Measurements from ENCODE around the gene BCL11A. TPM values are rescaled to one million over a fixed set of nuclear protein-coding genes. Genes with fewer than 3 reads are reported as not detected.

The BCL11A gene
- total RNA-seq, 1 experiment from 2014 or later = 0.33 TPM

- in situ Hi-C loops (cut with HindIII; ENCODE audit: low pct_unique_long_range_greater_than_20kb, low sequenced_read_pairs) = no loop called here
These were observed 48.9 kb upstream of the BCL11A start for GRCh38 chr2:60602388-60602787.

GRCh38 chr2:60598271-60598670, 44.8 kb upstream of the BCL11A start:
- Histone ChIP-seq H3K27ac (ENCODE audit: low read length) (no peak overlapping the region), H3K9me3 (ENCODE audit: control insufficient read depth, insufficient read depth, low read depth, low read length) (no peaks in the 10 kb centered on the region), H3K27me3 (ENCODE audit: control insufficient read depth, insufficient read depth, low read length) (0 out of 2 replicates have a peak, but pooled peaks cover 3% of the 10 kb centered on the region), H3K36me3 (ENCODE audit: control insufficient read depth, insufficient read depth, low read length) (no peaks in the 10 kb centered on the region), H3K4me1 (ENCODE audit: control insufficient read depth, insufficient read depth, low read length) (no peaks in the 10 kb centered on the region), H3K4me3 (ENCODE audit: low read depth in 2 of 2, low read length in 2 of 2) (no peak overlapping the region)
- TF ChIP-seq CTCF (IDR thresholded peaks at IDR 0.05) (no peak), TCF7L2 (IDR thresholded peaks at IDR 0.05; ENCODE audit: low read depth, low read length) (no peak), SIN3A (IDR thresholded peaks at IDR 0.05; ENCODE audit: borderline replicate concordance, insufficient read depth, low read depth, low read length) (no peak), POLR2AphosphoS5 (IDR thresholded peaks at IDR 0.05; ENCODE audit: low read depth, low read length) (no peak)
- TF ChIP-seq, protein P1, sequence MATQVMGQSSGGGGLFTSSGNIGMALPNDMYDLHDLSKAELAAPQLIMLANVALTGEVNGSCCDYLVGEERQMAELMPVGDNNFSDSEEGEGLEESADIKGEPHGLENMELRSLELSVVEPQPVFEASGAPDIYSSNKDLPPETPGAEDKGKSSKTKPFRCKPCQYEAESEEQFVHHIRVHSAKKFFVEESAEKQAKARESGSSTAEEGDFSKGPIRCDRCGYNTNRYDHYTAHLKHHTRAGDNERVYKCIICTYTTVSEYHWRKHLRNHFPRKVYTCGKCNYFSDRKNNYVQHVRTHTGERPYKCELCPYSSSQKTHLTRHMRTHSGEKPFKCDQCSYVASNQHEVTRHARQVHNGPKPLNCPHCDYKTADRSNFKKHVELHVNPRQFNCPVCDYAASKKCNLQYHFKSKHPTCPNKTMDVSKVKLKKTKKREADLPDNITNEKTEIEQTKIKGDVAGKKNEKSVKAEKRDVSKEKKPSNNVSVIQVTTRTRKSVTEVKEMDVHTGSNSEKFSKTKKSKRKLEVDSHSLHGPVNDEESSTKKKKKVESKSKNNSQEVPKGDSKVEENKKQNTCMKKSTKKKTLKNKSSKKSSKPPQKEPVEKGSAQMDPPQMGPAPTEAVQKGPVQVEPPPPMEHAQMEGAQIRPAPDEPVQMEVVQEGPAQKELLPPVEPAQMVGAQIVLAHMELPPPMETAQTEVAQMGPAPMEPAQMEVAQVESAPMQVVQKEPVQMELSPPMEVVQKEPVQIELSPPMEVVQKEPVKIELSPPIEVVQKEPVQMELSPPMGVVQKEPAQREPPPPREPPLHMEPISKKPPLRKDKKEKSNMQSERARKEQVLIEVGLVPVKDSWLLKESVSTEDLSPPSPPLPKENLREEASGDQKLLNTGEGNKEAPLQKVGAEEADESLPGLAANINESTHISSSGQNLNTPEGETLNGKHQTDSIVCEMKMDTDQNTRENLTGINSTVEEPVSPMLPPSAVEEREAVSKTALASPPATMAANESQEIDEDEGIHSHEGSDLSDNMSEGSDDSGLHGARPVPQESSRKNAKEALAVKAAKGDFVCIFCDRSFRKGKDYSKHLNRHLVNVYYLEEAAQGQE (IDR thresholded peaks at IDR 0.05; ENCODE audit: insufficient read depth in 1 of 2, low read depth in 2 of 2, low read length in 1 of 2) = no peak
- in situ Hi-C loops (cut with HindIII; ENCODE audit: low pct_unique_long_range_greater_than_20kb, low sequenced_read_pairs) (no loop called here), intact Hi-C loops (cut with micrococcal nuclease; ENCODE audit: unreplicated experiment) (no loop called here)
- no peak for DNase-seq (ENCODE audit: low read depth, low spot score)
- no peak for ATAC-seq
- CTCF ChIA-PET = no interaction called here
- POLR2A ChIA-PET = no interaction called here
- no TSS peak for BruUV-seq (replicated peaks)

More at GRCh38 chr2:60602388-60602787, 48.9 kb upstream of the BCL11A start:
- CTCF ChIA-PET = interaction anchor here (1.0 kb wide), 1 partner anchor 56 kb away, joined by 3 read pairs; no protein-coding TSS in a partner anchor
- no peak for DNase-seq (ENCODE audit: low read depth, low spot score)
- intact Hi-C loops (cut with micrococcal nuclease; ENCODE audit: unreplicated experiment) = no loop called here
- no TSS peak for BruUV-seq (replicated peaks)
- POLR2A ChIA-PET = no interaction called here
- Histone ChIP-seq H3K9me3 (ENCODE audit: control insufficient read depth, insufficient read depth, low read depth, low read length) (no peaks in the 10 kb centered on the region), H3K27ac (ENCODE audit: low read length) (no peak overlapping the region), H3K4me1 (ENCODE audit: control insufficient read depth, insufficient read depth, low read length) (no peaks in the 10 kb centered on the region), H3K36me3 (ENCODE audit: control insufficient read depth, insufficient read depth, low read length) (no peaks in the 10 kb centered on the region), H3K4me3 (ENCODE audit: low read depth in 2 of 2, low read length in 2 of 2) (no peak overlapping the region), H3K27me3 (ENCODE audit: control insufficient read depth, insufficient read depth, low read length) (peaks cover under 1% of the 10 kb centered on the region; the same call in 1 of the 2 replicates)
- TF ChIP-seq SIN3A (IDR thresholded peaks at IDR 0.05; ENCODE audit: borderline replicate concordance, insufficient read depth, low read depth, low read length) (no peak), TCF7L2 (IDR thresholded peaks at IDR 0.05; ENCODE audit: low read depth, low read length) (no peak), CTCF (IDR thresholded peaks at IDR 0.05) (no peak), POLR2AphosphoS5 (IDR thresholded peaks at IDR 0.05; ENCODE audit: low read depth, low read length) (no peak)
- TF ChIP-seq, protein P1 (IDR thresholded peaks at IDR 0.05; ENCODE audit: insufficient read depth in 1 of 2, low read depth in 2 of 2, low read length in 1 of 2) = no peak
- ATAC-seq = no peak
